Muscle layer of duodenum (tissue), 2 donors: ENCODE results near the gene CHD8.
"Not testable (repeated sequence)": the region's sequence is repeated elsewhere in the genome, so short reads cannot be mapped to it uniquely, and the experiment has no call there.

Source experiments
- H3K27ac ChIP-seq: one replicate; pipeline ENCODE4 v1.7.0; 2013; ENCODE audit warnings: mild to moderate bottlenecking, low read length
- H3K27me3 ChIP-seq: one replicate; pipeline ENCODE4 v1.7.0; 2013; ENCODE audit warnings: low read depth, mild to moderate bottlenecking, control low read depth, low read length
- H3K36me3 ChIP-seq, 2 donors: one replicate each; pipeline ENCODE4 v1.7.0; 2013; ENCODE audit warnings: low read length in 2 of 2, control low read depth in 1 of 2, mild to moderate bottlenecking in 1 of 2; ENCODE audit not compliant: insufficient read depth in 2 of 2, control insufficient read depth in 1 of 2
- H3K4me1 ChIP-seq, 2 donors: one replicate each; pipeline ENCODE4 v1.7.0; 2013; ENCODE audit warnings: low read length in 2 of 2, mild to moderate bottlenecking in 2 of 2, control low read depth in 1 of 2, moderate library complexity in 1 of 2; ENCODE audit not compliant: insufficient read depth in 2 of 2, control insufficient read depth in 1 of 2
- H3K4me3 ChIP-seq, 2 donors: one replicate each; pipeline ENCODE4 v1.7.0; 2013; ENCODE audit warnings: low read length in 2 of 2, low read depth in 1 of 2, mild to moderate bottlenecking in 1 of 2
- H3K9me3 ChIP-seq, 2 donors: one replicate each; pipeline ENCODE4 v1.7.0; 2013; ENCODE audit warnings: low read length in 2 of 2, control low read depth in 1 of 2, mild to moderate bottlenecking in 1 of 2; ENCODE audit not compliant: control insufficient read depth in 1 of 2
- donor health status: healthy.

CHD8 gene

GRCh38 chr14:21385188-21385904, 70.6 kb downstream of the CHD8 start:
- peak overlapping the region; percentile 97 for H3K27ac ChIP-seq
- no peaks in the 10 kb centered on the region for H3K27me3 ChIP-seq
- no peaks in the 10 kb centered on the region for H3K9me3 ChIP-seq
- peaks cover 14 to 43% of the 10 kb centered on the region in 2 donors for H3K36me3 ChIP-seq
- H3K4me3 ChIP-seq, result no peak overlapping the region
- H3K4me1 ChIP-seq, result peaks cover 9 to 11% of the 10 kb centered on the region in 2 donors

DNA sequence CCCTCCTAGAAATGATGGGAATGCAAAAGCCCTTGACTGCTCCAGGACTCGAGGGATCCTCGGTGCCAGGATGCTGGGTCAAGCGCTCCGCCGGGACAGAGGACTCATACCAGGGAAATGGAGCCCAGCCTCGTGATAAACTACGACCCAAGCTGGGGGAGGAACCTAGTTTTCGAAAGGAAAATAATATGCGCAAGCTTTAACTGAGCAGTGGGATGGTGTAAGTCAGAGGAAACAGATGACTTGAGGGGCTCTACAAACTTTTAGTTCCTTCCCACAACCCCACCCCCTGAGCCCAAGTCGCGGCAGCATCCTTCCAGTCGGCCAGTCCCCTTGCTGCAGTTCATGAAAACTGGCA, 71.5 kb downstream of the CHD8 start:
- H3K4me3 ChIP-seq, result peak overlapping the region; percentile 91

GRCh38 chr14:21383848-21384493, 72.0 kb downstream of the CHD8 start, which contains the start of gene SUPT16H:
SUPT16H (minus strand) TSS chr14:21384019; CDS start chr14:21383927, 92 bp downstream.
- peaks cover 9 to 11% of the 10 kb centered on the region in 2 donors for H3K4me1 ChIP-seq
- H3K36me3 ChIP-seq, result peaks cover 14 to 30% of the 10 kb centered on the region in 2 donors
- H3K4me3 ChIP-seq, result peak within 1 kb of the TSS; percentile 91
- no peaks in the 10 kb centered on the region for H3K9me3 ChIP-seq
- H3K27me3 ChIP-seq, result no peaks in the 10 kb centered on the region
- H3K27ac ChIP-seq, result peak within 1 kb of the TSS; percentile 97

More for the DNA sequence above, 71.5 kb downstream of the CHD8 start:
- Histone ChIP-seq H3K27me3 (no peaks in the 10 kb centered on the region), H3K4me1 (peaks cover 9 to 11% of the 10 kb centered on the region in 2 donors), H3K9me3 (no peaks in the 10 kb centered on the region), H3K27ac (peak overlapping the region; percentile 97), H3K36me3 (peaks cover 14 to 35% of the 10 kb centered on the region in 2 donors)

DNA sequence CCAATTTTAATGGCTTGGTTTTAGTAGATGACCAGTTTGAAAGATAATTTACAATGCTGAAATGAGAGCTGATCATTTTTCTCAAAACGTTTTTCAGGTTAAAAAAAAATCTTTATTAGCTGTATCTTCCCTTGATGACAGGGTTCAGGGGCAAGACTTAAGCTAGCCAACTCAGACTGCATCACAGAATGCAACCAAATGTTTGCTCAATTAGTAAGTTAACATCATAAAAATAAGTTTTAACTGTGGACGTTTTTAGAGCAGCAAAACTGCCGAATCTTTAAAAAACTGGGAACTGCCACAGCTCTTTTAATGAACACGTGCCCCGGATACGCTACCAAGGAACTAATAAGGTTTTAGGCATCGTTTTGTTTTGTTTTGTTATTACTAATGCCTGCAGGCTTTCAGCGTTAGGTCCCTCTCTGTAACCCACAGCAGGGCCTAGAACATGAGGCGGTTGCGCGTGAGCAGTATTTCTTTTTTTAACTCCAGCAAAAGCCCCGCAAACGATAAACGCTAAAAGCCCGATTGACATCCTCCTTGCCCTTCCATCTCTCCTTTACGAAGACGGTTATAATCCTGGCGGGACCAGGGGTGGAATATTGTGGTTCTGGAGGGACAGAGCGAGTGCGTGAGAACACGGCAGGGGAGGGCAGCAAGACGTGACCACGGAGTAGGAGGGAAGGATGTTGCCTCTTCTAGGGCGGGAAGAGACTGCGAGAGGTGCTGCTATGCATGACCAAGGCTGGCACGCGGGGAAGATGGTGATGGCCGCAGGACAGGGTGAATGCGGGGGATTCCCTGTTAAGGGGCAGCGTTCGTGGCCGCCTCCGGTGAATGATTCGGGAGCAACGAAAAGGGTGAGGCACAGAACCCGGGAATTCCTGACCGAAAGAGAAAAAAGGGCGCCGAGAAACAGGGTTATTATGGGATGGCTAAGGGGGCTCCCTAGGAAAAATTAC, 72.8 kb downstream of the CHD8 start:
- peak overlapping the region; percentile 91 for H3K4me3 ChIP-seq
- H3K4me1 ChIP-seq, result peaks cover 9 to 11% of the 10 kb centered on the region in 2 donors
- no peaks in the 10 kb centered on the region for H3K9me3 ChIP-seq
- no peaks in the 10 kb centered on the region for H3K27me3 ChIP-seq
- H3K36me3 ChIP-seq, result peaks cover 10 to 23% of the 10 kb centered on the region in 2 donors
- peak overlapping the region; percentile 97 for H3K27ac ChIP-seq

GRCh38 chr14:21382095-21382494, 73.8 kb downstream of the CHD8 start:
- Histone ChIP-seq H3K27me3 (no peaks in the 10 kb centered on the region), H3K27ac (no peak overlapping the region), H3K36me3 (peaks cover 10 to 20% of the 10 kb centered on the region in 2 donors), H3K9me3 (no peaks in the 10 kb centered on the region), H3K4me1 (peaks cover 9 to 11% of the 10 kb centered on the region in 2 donors), H3K4me3 (peak overlapping the region in 1 of 2 donors; percentile 91)

- H3K27me3 ChIP-seq, result no peaks in the 10 kb centered on the region
- no peaks in the 10 kb centered on the region for H3K9me3 ChIP-seq
- H3K4me1 ChIP-seq, result peaks cover 0 to 11% of the 10 kb centered on the region in 2 donors
- H3K36me3 ChIP-seq, result peaks cover 7 to 8% of the 10 kb centered on the region in 2 donors
- H3K27ac ChIP-seq, result no peak overlapping the region
- H3K4me3 ChIP-seq, result no peak overlapping the region
These were observed 76.6 kb downstream of the CHD8 start for GRCh38 chr14:21379338-21379737.

DNA sequence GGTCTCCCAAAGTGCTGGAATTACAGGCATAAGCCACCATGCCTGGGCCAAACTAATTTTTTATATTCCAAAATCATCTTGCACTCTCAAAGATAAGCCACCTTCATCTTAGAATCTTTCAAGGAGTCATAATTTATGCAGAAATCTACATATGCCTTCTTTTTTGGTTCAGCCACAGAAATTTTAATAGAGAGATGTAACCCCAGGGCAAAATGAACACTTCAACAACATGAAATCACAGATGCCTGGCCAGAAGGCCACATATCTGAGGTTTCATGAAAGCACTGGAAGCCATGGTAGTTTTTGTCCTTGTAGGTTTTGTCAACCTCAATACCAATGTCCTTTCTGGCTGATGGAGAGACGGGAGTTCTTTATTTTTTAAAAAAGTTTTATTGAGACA, 81.9 kb downstream of the CHD8 start:
- no peak overlapping the region for H3K27ac ChIP-seq
- H3K9me3 ChIP-seq, result no peaks in the 10 kb centered on the region
- peaks cover 24 to 41% of the 10 kb centered on the region in 2 donors for H3K36me3 ChIP-seq
- no peaks in the 10 kb centered on the region for H3K4me1 ChIP-seq
- H3K4me3 ChIP-seq, result no peak overlapping the region
- H3K27me3 ChIP-seq, result no peaks in the 10 kb centered on the region

- not testable (repeated sequence) for H3K27ac ChIP-seq, H3K4me1 ChIP-seq, H3K27me3 ChIP-seq, H3K4me3 ChIP-seq, H3K9me3 ChIP-seq
- peaks cover 34 to 52% of the 10 kb centered on the region in 2 donors for H3K36me3 ChIP-seq
These were observed 83.1 kb downstream of the CHD8 start for GRCh38 chr14:21372814-21373213.

DNA sequence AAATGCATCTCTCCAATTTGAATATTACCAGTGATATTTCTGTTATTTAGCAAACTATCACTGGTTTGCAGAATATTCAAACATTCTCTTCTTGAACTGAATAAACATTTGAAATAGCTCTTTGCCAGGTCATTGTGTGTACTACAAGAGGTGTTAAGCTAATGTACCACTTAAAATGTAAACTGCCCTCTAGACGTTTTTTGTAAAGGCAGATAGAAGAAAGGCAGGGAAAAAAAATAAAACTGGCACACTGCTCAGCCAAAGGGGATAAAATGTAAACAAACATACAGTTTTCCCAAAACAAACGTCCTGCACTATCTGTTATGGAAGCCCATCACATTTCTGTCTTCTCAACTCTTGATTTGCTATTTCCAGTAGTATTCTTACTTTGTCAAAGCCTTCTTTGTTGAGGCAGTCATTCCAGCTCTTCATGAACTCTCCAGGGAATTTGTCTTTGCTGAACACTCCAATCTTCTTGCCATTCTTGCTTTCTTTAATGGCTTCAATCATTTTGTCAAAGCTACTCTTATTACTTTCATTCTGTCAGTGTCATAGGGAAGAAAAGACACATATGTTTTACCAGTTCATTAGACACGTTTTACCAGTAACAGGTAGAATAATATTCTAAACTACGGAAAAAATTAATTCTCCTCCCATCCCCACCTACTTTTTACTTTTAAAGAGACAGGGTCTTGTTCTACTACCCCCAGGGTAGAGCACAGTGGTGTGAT, 85.8 kb downstream of the CHD8 start:
- H3K9me3 ChIP-seq, result no peaks in the 10 kb centered on the region
- no peaks in the 10 kb centered on the region for H3K4me1 ChIP-seq
- H3K27me3 ChIP-seq, result no peaks in the 10 kb centered on the region
- peaks cover 52 to 75% of the 10 kb centered on the region in 2 donors for H3K36me3 ChIP-seq
- H3K4me3 ChIP-seq, result no peak overlapping the region
- H3K27ac ChIP-seq, result no peak overlapping the region

- Histone ChIP-seq H3K36me3 (peaks cover 68 to 99% of the 10 kb centered on the region in 2 donors), H3K27ac (no peak overlapping the region), H3K9me3 (no peaks in the 10 kb centered on the region), H3K4me3 (no peak overlapping the region), H3K4me1 (no peaks in the 10 kb centered on the region), H3K27me3 (no peaks in the 10 kb centered on the region)
These were observed 88.3 kb downstream of the CHD8 start for GRCh38 chr14:21367582-21368144.
